GM18511 (cell line): ENCODE data around the gene DIS3L.
"Not testable (repeated sequence)": the region's sequence is repeated elsewhere in the genome, so short reads cannot be mapped to it uniquely, and the experiment has no call there.

Source experiments
- ATAC-seq: cut with Tn5 transposase; IDR thresholded peaks from one replicate; pipeline ENCODE4 v1.9.1; 2021; ENCODE audit warnings: mild to moderate bottlenecking, moderate library complexity; ENCODE audit not compliant: unreplicated experiment

The DIS3L gene

DNA sequence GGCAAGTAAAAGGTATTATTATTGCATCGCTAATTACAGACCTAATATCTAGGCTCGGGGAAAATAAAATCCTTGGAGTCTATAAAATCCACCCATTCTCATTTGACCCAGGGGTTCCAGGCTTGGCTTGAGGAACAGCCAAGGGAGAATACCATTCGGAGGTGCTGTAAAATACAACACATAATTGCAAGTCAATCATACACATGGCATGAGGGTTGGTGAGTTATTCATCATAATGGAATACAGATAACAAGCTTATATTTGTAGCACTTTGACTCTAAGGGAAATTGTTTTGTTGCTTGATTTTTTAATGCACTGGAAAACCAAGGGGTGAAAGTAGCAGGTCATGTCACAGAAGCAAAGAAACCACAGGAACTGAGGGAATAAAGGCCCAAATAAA is 16.8 kb upstream of the DIS3L start:
- ATAC-seq = no peak

DNA sequence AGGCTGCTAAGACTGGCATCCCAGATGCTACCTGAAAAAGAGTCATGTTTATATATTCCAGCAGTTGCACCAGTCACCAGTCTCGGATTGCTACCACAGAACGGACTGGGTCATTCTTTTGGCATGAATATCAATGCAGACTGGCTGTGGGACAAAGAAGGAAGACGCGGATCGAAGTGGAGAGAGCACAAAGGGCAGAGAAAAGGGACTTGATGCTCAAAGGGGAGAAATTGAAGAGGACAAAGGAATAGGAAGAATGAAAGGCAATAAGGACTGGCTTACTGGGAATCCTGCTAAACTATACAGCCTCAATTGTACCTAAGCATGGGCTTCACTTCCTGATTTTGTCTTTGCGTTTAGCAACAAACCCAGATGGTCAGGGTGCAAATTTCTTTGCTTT is 15.3 kb upstream of the DIS3L start:
- ATAC-seq = no peak

DNA sequence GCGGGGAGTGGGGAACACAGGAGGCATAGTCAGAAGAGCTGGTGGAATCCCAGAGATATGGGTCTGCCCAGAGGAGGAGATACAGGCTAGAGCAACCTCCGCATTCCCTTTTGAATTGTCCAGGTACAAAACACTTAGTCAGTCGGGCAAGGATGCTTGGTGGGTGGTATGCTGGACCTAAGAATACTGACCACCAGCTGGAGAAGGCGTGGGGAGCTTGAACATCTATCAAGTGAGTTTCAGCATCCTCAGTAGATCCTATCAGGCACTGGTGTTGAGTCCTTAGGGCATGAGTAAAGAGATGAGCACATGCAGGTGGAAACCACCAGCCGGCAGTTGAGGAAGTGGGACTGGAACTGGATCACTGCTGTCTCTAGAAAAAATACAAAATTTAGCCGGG is 14.7 kb upstream of the DIS3L start:
- no peak for ATAC-seq

DNA sequence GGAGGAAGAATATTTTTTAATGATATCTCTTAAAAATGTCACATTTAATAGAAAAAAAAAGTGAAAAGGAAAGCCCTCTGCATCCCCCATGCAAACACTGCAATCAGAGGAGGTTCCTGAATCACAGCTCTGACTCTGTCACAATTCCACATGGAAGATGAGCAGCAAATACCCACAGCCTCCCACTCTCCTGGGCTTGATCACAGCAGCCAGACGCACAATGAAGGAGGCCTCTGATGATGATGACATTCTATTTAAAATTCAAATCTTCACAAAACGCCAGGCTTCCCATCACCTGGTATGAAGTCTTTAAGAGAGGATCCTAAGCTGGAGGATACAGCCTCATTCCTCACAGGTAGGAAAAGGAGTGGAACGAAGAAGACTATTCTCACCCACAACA is 9.1 kb upstream of the DIS3L start:
- ATAC-seq = no peak

DNA sequence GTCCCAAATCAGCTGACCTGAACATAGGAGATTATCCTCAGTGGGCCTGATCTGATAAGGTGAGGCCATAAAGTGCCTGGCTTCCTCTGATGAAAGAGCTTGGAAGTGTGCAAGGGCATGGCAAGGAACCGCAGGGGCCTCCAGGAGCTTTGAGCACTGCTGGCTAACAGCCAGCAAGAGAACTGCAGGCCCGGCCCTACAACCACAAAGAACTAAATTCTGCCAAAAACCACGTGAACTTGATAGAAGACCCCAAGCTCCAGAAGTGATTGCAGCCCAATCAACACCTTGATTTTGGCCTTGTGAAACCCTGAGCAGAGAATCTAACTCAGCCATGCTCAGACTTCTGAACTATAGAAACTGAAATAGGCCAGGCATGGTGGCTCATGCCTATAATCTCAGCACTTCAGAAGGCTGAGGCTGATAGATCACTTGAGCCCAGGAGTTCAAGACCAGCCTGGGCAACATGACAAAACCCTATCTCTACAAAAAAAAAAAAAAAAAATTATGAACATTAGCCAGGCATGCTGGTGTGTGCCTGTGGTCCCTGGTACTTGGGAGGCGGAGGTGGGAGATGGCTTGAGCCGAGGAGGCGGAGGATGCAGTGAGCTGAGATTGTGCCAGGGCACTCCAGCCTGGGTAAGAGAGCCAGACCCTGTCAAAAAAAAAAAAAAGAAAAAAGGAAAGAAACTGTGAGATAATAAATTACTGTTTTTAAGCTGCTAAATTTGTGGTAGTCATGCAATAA is 7.7 kb upstream of the DIS3L start:
- no peak for ATAC-seq

DNA sequence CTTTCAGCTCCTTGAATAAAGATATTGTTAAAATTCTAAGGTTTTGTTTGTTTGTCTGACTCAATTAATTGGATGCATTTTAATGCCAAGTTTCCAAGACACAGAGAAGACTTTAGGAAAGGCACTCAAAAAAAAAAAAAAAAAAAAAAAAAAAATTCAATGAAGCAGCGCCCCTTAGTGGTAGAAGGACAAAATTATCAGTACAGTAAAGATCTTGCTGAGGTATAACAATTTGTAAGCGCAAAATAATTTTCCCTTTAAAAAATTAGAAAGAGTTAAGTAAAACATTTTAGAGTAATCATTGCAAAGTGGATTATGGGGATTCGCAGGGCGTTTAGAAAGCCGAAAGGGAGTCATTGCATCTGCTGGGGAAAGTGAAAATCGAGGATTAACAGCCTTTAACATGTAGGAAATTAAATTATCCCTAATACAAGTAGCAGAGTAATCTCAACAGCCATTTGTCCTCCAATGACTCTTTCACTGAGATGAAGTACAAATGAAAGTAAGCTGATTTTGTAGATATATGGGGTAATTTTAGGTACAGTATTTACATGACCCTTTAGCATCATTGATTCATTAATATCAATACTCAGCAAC is 5.8 kb upstream of the DIS3L start:
- no peak for ATAC-seq

DNA sequence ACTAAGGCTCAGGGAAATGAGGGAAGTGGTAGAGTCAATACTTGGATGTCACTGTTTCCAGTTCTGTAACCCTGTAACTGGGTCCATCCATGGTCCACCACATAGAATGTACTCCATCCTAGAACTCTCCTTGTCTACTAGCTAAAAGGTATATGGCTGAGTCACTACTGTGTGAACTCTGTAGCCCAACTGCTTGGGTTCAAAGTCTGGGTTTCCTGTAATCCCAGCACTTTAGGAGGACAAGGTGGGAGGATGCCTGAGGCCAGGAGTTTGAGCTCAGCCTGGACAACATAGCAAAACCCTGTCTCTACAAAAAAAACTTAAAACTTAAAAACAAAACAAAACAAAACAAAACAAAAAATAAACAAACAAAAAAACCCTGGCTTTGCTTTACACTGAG is 5.3 kb upstream of the DIS3L start:
- ATAC-seq = no peak

DNA sequence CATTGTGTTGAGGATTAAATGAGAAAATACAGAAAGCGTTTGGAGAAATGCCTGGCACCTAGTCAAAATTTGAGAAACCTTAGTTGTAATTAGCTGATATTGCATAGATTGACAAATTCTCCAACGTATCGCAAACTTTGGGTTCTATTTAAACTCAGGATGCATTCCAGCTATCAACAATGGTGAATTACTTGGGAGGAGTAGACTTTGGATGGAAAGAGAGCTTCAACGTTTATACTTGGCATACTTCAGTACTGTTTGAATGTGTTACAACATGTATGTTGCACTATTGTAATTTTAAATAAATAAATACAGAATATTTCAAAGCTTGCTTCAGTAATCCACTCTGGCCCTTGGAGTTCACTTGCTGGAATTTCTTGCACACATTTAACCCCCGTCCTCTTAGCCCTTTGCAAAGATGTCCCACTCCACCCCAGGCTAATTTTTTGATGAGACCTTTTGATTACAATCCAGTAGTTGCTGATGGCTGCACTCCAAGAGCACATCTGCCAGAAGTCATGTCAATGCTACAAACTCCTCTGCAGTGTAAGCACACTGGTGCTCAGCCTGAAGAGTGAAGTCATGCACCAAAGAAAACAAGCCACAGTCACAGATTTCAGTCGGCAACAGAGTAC is 4.7 kb upstream of the DIS3L start:
- ATAC-seq = no peak

DNA sequence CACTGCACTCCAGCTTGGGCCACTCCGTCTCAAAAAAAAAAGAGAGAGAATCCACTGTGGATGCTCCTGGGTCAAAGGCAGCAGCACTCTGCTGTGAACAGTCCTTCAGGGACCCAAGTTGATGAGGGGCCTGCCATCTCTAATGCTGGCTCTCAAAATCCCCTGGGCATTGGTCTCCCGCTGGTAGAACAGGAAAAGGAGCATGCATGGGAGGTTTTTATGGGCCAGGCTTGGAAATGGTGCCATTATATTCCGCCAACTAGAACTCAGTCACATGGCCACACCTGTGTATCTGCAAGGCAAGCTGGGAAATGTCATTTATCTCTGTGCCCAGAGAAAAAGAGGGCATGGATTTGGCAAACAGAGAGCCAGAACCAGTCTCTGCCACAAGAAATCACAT is 3.4 kb upstream of the DIS3L start:
- no peak for ATAC-seq

DNA sequence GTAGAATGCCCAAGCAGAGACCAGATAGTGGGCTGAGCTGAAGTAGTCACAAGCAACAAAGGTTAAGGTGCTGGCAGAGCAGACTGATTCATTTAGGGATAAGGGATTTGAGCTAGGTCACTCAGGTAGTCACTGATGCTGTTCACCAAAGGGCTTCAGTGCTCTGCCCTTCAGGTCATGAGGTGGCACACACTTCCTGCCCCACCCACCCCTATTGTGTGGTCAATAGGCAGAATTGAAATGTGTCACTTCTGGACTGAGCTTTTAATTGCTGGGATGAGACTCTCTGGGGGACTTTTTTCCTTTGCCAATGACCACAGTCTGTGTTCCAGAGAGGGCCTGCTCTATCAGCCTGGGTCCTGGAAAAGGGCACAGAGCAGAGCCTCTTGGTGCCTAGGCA is 2.9 kb upstream of the DIS3L start:
- ATAC-seq = no peak

DNA sequence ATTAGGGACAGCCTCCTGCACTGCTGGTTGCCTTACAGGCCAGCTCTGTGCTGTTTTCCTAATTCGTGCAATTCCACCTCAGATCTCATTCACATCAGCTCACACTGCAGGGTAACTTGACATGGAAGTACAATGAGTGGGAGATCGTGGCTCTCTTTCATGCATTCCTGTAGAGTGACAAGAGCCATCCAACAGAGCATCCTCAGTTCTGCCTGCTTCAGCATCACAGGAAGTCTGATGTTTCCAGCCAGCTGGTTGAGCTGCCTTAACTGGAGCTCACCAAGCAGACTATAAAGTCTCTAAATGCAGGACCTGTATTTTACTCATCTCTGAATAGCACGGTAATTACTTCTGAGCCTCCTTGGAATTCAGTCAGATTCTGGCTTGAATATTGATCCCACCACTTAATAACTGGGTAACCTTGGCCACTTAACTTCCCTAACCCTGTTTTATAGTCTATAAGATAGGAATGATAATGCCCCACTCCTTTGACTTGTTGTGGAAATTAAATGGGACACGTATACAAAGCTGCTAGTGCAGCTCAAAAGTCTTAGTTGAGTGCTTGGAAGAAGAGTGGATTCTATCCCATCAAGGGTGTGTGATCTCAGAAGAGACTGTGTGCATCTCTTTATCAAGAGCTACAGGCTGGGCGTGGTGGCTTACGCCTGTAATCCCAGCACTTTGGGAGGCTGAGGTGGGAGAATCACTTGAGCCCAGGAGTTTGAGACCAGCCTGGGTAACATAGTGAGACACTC is 1.4 kb upstream of the DIS3L start:
- ATAC-seq = no peak

DNA sequence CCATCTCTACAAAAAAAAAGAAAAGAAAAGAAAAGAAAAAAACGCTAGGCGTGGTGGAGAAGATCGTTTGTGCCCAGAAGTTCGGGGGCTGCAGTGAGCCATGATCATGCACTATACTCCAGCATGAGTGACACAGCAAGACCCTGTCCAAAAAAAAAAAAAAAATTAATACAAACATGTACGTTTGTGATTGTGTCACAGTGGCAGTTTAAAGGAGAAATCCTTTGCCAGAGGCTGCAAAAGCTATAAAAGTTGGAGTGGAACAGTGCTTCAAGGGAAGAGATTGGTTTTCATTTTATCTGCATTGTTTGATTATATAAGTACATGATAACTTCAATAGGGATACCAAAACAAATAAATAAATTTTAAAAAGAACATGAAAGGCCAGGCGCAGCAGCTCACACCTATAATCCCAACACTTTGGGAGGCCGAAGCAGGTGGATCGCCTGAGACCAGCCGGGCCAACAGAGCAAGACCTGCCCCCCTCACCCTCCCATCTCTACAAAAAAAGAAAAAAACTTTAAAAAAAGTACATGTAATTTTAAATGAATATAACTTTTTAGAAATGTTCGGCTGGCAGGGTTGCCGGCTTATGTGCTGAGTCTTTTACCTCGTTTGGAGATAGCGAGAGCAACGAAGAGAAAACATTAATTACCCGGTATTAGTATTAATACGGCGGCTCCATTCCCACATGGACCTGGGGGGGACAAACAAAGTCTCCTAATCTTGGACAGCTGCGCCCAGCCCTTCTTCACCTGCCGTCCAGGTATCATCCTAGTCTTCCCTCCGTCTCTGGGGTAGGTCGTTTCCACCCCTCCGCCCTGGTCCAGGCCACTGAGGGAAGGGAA is 573 bp upstream of the DIS3L start:
- ATAC-seq = no peak

DNA sequence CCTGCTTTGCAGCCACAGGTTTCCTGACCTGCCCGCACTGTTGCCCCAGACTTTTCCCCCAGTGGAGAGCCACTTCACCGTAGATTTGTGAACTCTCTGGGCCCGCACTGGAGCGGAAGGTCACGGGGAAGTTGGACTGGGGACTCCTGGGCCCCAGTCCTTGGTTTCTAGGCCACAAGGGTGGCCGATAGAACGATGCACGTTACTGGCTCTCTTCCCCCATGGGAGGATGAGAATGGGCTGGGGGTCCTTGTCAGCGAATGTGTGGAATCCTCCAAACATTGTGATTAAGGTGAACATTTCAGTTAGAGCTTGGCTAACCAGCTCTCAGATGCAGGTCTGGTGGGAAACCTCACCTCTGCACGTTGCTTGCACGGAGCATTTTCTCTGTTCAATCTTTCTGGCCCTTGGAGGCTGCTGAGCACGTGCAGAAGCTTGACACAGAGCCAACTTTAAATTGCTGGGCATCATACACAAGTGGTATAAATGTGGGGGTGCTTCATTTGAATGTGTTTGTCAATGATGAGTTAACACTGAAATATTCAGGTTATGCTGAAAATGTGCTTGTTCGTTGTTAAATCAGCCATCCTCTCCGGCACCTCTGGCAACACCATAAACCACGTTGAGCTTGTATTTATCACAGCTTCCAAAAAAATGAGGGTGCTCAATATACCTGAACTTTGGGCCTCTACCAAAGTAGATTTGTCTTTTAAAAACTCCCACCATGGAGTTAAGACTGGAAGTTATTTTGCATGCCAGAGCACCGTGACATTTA is 976 bp downstream of the DIS3L start:
- peak; percentile 22 for ATAC-seq

DNA sequence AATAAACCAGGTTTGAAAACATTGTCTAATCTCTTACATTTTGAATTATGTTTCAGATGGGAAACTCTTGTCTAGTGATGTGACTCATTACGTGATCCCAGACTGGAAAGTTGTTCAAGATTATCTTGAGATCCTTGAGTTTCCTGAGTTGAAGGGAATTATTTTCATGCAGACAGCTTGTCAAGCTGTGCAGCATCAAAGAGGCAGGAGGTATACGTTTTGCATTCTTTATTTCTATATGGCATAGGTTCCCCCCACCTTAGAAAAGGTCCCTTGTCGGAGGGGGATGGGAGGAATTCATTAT is 1.5 kb downstream of the DIS3L start:
- no peak for ATAC-seq

DNA sequence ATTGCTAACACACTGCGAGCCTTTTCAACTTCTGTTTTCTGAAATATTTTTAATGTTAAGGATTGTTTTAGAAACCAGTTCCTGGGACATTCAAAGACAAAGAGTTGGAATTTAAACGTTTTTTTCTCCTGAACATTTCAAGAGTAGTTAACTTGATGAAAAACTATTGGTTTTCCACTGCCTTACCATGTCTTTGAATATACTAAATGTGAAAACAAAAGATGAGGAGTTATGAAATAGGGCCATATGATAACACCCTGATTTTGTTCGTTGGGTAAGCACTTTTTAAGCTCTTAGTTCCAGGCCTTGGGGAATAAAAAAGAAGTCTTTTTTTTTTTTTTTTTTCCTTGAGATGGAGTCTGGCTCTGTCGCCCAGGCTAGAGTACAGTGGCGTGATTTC is 2.8 kb downstream of the DIS3L start:
- ATAC-seq = no peak

DNA sequence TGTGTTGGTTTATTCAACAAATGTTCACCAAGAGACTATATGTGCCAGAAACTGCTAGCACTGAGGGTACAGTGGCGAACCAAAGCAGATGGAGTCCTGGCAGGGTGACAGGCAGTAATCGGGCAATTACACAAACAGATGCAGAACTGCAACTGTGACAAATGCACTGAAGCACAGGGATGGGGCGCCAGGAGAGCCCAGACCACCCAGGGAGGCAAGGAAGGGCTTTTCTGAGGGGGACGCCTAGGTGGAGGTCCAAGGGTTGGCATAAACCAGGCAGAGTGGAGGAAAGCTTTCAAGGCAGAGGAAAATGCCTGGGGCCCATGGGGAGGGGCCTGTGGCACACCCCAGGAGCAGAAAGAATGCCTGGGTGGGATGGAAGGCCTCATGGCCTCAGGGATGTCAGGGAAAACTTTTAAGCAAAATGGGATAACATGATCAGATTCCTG is 5.5 kb downstream of the DIS3L start:
- no peak for ATAC-seq

DNA sequence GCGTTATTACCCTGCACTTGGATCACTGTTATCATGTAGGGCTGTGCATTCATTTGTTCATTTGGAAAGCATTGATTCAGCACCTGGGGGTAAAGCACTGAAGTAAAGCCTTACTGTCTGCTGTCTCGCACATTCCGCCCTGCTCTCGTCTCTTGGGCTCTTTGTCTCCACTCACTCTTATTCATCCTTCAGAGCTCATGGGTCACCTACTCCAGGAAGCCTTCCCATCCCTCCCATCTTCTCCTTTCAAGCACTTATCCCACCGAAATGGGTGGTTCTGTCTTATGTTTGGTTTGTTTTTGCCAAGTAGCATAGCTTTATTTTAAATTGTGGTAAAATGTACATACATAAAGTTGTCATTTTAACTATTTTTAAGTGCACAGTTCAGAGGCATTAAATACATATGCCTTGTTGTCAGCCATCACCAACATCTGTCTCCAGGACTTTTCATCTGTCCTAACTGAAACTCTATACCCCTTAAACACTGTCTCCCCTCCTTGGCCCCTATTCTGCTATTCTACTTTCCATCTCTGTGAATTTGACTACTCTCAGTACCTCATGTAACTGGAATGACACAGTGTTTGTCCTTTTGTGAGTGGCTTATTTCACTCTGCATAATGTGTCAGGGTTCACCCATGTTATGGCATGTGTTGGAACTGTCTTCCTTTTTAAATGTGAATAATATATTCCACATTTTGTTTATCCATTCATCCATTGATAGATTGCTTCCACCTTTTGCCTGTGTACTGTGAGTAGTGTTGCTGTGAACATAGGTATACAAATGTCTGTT is 9.3 kb downstream of the DIS3L start:
- no peak for ATAC-seq

DNA sequence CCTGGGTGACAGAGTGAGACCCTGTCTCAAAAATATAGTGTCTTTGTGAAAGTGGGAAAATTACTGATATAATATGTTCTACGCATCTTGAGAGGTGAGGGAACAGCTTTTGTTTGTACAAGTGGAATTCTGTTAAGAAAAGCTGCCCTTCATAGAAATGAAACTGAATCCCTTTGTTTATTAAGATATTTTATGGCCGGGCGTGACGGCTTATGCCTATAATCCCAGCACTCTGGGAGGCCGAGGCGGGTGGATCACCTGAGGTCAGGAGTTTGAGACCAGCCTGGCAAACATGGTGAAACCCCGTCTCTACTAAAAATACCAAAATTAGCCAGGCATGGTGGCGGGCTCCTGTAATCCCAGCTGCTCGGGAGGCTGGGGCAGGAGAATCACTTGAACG is 11.1 kb downstream of the DIS3L start:
- ATAC-seq = not testable (repeated sequence)

DNA sequence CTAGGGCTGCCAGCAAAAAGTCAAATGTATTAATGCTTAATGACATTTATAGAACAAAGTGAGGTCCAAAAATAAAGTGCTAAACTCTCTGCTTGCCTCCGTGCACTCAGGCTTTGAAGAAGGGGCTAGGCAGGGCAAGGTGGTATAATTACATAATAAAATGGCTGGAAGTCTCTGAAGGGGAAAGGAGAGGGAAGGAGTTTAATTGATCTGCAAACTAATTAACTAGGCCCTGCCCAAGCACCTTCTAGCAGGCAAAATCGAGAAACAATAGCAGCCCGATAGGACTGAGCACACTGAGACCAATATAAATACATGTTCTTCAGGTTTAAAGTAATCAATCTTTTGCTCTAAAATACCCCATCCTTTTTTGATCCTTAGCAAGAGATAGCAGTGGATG is 13.0 kb downstream of the DIS3L start:
- no peak for ATAC-seq
